Activated gamma-delta T cell treated with Interleukin-2 at 50 U/mL for 16 hours (primary cell): ENCODE data around the gene GPN1.
"Not testable (repeated sequence)": the region's sequence is repeated elsewhere in the genome, so short reads cannot be mapped to it uniquely, and the experiment has no call there.

Experiments
- DNase-seq: peaks from one replicate; pipeline ENCODE4 v3.0.0-alpha.2; 2020

The GPN1 gene

DNA sequence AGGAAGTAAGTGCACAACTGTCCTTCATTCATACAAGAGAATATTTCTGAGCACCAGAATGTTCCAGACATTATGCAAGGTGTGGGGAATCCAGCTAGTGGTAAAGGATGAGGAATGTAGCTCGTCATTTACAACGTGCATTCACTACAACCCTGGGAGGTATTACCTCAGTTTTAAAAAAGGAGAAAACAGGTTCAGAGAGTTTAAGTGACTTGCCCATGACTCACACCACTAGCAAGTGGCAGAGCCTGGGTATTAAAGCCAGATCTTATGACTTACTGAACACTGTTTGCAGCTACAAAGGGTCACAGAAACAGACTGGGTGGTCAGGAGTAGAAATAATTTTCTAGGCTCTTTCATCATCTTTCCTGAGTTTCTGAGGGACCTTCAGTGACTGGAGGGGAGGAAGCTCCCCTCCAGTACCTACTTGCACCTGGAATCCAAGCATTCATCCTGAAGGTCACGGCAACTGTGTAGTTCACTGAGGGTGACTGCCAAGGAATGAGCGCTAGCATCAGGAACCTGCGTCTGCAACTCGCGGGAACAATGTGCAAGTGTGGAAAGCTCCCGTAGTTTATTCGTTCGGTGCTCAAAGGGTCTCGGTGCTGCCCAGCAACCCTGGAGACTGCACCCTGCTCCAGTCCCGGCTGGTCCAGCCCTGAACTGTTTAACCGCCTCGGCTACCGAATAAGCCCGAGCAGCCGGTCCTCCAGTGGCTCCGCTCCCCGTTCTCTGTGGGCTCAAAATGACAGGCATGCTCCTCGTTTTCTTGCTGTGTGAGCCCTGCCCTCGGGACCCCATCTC, 685 bp upstream of the GPN1 start:
- no peak for DNase-seq

DNA sequence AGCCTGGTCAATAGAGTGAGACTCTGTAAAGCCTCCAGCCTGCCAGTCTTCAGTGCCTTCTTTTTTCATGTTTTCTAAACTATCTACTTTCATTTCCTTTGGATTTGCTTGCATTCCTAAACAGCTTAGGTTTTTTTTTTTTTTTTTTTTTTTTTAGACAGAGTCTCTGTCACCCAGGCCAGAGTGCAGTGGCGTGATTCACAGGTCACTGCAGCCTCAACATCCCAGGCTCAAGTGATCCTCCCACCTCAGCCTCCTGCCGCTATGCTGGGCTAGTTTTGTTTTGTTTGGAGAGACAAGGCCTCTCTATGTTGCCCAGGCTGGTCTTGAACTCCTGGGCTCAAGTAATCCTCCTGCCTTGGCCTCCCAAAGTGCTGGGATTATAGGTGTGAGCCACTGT, 1.4 kb downstream of the GPN1 start:
- not testable (repeated sequence) for DNase-seq

DNA sequence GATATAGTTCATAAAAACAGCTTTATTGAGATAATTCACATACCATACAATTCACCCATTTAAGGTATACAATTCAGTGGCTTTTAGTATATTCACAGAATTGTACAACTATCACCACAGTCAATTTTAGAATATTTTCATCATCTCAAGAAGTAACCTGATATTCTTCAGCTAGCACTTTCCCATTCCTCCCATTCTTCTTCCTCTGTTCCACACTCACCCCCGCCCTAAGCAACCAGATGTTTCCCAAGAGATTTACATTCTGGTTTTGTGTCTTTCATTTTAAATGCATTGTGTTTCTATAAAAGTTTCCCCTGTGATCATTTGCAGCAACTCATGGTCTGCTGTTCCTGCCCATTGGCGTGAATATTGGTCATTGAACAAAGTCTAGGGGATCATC, 5.4 kb downstream of the GPN1 start:
- no peak for DNase-seq

DNA sequence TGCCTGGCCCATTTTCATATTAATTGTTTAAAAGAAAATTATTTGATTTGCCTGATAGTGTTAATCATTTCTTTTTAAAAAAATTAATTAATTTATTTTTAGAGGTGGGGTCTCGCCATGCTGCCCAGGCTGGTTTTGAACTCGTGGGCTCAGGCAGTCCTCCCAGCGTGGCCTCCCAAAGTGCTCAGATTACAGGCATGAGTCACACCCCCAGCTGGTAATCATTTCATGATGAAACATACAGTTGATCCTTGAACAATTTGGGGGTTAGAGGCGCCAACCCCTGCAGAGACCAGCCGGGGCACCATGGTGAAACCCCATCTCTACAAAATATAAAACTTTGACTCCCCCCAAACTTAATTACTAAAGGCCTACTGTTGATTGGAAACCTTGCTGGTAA, 7.9 kb downstream of the GPN1 start:
- DNase-seq, result no peak

DNA sequence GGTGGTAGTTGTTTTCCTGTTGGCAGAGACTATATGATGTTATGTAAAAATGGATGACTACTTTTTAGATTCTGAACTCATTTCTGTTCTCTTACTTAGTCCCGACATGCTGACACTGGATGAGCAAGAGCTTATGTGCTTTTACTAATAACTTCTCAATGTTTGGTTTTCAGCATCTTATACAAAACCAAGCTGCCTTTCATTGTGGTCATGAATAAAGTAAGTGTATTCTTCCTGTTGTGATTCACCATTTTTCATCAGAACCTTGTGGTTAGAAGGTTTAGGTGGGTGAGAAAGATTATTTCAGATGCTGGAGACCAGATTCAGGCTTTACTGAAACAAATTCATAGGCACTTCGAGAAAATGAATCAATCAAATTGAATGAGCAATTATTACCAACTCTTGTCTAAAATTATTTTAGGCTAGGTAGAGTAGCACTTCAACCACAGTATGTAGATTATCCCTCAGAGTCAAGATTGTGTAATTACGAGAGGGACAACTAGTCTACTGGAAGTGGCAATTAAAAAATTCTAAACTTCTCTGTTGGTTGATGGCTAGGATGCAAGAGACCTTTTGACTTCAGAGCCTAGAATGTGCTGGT, 9.3 kb downstream of the GPN1 start:
- DNase-seq, result no peak

DNA sequence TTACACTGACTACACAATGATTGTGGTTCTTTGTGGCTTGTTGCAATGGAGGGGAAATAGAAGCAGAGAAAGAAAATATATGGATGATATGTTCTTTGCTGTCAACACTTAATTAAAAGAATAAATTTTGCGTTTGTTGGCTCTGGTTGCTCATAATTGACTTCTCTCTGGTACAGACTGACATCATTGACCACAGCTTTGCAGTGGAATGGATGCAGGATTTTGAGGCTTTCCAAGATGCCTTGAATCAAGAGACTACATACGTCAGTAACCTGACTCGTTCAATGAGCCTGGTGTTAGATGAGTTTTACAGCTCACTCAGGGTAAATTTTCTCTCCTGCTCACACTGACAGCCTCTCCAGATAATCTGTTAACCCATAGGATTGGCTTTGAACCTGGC, 9.9 kb downstream of the GPN1 start:
- DNase-seq, result no peak

DNA sequence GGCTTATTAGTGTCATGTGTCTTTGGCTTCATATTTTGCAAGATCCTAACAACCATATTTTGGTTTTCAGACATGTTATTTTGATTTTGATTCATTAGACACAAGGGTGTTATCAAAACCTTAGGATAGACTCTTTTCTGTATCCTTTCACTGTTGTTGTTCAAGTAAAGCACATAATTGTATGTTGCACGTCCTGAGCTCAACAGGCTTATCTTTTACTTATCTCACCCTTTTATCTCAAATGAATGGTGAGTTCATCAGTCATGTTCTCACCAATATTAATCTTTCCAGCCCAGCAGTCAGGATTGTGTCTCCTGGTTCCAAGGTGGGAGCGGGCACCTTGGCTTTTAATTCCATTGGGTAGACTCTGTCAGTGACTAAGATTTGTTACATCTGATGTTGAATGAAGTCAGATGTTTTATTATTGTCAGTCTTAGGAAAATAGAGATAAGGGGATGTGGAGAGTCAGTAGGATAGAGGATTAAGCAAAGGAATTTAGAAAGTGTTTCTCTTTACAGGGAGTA, 11.9 kb downstream of the GPN1 start:
- DNase-seq, result no peak

DNA sequence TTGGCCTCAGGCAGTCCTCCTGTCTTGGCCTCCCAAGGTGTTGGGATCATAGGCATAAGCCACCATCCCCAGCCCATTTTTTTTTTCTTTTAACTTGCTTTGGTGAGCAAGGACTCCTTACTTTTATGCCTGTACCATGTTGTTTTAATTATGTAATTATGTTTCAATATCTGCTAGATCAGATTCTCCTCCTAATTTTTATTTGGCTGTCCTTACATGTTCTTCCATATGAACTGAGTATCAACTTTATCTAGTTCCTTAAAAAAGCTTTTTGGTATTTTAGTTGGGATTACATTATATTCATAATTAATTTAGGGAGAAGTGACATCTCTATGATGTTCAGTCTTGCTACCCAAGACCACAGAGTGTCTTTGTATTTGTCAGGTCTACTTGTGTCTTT, 16.3 kb downstream of the GPN1 start:
- no peak for DNase-seq

DNA sequence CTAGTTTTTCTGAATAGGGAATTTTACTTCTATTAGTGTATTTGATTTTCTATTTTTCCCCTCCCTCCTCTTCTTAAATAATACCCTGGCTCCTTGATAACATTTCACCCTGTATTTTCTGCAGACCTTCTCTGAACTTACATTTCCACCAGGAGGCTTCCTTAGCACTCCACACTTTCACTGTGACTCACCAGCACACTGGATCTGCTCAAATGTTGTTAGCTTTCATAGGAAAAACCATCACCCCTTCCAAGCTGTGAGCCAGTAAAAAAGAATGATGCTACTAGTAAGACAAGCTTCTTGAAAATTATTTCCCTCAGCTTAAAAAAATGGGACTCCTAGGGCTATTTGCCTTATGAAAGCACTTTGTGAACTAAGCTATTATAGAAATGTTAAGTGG, 18.4 kb downstream of the GPN1 start:
- no peak for DNase-seq

DNA sequence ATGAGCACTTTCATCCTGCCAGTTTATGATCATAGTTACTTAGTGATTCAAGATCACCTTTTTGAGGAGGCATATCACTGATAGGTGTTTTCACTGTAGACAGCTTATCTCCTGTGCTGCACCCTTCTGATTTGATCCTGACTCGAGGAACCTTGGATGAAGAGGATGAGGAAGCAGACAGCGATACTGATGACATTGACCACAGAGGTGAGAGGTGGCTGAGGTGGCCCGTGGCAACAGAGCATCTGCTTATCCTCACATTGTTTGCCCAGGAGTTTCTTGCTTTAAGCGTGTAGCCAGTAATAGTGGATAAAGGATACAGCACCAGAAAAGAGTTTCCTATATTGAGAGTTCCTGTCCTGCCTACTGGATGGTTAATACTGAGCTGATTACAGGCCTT, 18.9 kb downstream of the GPN1 start:
- no peak for DNase-seq

DNA sequence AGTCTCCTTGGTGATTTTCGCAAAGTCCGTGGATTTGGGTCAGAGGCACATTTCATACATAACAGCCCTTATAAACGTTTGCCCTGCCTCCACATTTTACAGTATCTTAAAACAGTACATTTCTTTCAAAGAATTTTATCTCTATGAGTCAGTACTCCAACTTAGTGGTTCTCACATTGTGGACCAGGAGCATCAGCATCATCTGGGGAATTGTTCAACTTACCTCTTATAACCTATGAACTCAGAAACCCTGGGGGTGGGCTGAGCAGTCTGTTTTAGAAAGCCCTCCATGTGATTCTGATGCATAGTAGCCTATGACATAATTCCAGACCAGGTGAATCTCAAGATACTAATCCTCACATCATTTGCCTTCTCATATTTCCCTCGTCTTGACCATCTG, 22.2 kb downstream of the GPN1 start:
- no peak for DNase-seq

DNA sequence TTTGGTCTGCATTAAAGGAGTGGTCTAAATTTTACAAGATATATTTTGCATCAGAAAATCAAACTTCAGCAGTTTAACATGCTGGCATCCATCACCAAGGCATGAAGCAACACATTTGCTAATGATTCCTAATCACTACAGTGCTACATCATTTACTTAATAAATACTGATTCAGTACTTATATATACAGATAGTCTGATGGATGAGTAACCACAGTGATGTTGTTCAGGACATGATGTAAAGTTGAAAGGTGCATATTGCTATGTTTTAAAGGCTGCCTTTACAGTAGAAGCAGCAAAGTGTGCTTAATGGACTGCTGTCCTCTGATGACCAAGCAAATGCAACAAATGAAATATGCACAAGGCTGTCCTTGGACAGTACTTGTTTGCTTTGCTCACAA, 23.5 kb downstream of the GPN1 start:
- DNase-seq, result no peak

DNA sequence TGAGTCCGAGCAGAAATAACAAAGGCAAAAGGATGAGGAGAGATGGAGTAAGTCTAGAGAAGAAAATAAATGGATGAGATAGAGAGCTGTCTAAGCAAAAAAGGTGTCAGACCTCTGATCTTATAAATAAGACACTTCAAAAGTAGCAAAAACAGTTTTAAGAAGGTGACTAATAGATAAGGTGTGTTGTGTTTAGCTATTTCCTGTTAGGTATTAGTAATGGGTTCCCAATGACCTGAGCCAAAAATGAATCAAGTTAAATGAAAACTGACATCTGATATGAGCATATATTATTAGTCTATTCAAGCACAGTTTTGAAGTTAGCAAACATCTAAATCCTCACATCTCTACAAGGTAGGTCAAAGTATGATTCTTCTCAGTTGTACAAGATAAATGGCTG, 23.9 kb downstream of the GPN1 start:
- no peak for DNase-seq

DNA sequence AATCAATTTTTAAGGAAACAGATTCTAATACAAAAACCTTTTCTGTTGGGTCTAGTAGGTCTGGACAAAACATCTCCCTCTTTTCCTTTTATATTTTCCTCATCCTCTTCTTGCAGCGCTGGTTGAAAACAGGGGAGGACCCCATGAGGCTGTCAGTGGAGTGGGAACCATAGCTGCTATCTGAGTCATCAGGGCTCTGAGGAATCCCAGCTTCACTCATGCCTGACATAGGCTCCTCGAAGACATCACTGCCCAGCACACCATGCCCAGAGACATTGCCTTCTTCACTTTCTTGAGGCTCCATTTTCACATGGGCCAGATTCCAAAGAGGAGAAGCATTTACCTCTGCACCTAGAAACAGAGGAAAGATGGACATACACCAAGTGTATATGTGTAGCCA, 24.5 kb downstream of the GPN1 start:
- no peak for DNase-seq

DNA sequence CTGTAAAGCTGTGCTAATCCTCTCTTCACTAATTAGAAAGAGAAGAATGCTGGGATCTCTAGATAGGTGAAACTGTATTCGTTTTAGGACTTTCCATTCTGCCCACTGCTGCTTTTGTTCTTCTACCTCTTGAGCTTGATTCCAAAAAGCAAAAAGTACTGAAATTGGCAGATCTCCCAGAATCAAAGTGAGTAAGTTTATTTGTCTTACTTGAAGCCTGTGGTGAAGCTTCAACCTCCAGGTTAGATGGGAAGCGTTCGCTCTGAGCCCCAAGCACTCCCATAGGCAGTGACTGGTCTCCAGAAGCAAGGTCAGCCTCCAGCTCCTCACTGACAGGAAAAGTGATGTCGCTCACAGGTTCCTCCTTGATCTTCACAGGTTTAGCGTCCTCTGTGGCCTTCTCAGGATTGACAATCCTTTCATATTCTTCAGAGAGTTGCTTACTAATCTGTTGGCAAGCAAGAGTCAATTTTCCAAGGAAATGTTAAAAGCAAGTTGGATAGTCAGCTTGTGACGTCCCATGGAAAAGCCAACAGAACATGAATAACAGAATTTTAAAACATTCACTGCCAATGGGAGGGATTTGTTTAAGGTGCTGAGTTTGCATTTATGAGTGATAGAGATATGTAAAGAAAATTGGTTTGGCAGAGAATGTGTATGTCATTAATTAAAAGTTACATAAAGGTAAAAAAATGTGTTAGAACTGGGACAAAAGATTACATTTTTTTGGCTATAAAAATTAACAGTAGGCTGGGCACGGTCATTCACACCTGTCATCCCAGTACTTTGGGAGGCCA, 26.5 kb downstream of the GPN1 start:
- no peak for DNase-seq

DNA sequence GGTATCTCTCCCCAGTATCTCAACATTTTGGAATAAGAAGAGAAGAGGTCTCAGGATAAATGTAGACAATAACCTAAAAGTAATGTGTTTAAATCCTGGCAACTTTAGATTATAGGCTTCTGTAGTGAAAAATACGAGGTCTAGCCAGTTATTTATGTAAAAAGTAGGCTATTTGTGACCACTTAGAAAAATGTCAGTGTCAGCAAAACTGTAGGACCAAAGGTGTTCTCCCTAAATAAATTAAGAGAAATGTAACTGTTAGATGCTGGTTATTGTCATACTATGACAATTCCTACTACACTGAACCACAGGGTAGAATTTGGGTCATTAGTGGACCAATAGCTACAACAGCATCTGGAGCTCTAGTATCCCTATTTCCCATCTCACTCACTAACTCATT, 32.5 kb downstream of the GPN1 start:
- no peak for DNase-seq

DNA sequence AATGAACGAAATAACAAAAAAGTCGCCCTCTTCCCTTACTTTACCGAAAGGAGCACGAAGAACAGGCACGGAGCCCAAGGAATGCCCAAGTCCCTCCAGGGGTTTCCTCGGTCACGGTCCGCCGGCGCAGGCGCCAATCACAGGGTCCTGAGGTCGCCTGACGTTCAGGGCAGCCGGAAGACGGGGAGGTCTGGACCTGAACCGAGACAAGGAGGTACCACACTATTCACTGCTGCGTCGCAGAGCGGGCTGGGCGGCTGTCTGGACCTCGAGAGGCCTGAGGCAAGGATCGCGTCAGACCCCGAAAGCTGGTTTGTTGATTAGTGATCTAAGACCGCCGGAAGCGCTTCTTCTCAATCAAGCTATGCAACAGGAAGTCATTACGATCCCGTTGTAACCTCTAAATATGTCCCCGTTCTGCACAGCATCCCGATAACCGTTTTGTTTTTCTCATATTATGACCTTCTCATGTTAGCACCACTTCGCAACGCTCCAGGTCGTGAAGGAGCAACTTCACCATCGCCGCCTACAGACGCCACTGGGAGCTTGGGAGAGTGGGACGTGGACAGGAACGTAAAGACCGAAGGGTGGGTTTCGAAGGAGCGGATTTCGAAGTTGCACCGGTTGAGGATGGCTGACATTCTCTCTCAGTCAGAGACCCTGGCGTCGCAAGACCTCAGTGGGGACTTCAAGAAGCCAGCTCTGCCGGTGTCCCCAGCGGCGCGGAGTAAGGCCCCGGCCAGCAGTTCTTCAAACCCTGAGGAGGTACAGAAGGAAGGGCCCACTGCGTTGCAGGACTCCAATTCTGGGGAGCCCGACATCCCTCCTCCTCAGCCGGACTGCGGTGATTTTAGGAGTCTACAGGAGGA, 34.7 kb downstream of the GPN1 start, which contains the start of the genes SLC4A1AP and SUPT7L:
Gene SLC4A1AP (plus strand): TSS at position 605 of the 869 bp plus-strand sequence. CDS start 26 bp downstream, at position 631.
Gene SUPT7L (minus strand): TSS at position 330 of the 869 bp plus-strand sequence. CDS start 1,422 bp downstream, outside the sequence.
- peak; percentile 70 for DNase-seq

DNA sequence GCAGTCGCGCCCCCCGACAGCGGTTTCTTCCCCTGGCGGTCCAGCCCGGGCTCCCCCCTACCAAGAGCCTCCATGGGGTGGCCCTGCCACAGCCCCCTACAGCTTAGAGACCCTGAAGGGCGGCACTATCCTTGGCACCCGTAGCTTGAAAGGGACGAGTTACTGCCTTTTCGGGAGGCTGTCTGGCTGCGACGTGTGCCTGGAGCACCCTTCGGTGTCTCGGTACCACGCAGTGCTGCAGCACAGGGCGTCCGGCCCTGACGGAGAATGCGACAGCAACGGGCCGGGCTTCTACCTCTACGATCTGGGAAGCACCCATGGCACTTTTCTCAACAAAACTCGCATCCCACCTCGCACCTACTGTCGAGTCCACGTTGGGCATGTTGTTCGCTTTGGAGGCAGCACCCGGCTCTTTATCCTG, 35.3 kb downstream of the GPN1 start:
- no peak for DNase-seq

DNA sequence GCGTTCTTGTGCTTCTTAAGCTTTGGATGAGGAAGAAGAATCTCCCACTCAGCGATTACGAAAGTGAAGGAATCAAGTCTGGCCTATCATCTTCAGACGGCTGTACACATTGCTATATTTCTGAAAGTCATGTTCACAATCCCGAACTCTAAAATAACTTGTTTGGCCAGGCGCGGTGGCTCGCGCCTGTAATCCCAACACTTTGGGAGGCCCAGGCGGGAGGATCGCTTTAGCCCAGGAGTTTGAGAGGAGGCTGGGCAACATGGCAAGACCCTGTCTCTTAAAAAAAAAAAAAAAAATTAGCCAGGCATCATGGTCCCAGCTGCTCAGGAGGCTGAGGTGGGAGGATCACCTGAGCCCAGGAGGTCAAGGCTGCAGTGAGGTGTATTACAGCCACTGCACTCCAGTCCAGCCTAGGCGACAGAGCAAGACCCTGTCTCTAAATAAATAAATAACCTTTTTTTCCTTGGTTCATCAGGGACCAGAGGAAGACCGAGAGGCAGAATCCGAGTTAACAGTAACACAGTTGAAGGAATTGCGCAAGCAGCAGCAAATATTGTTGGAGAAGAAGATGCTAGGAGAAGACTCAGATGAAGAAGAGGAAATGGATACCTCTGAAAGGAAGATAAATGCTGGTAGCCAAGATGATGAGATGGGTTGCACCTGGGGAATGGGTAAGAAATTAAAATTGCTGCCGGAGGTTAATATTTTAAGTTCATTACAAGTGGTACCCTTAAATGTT, 35.9 kb downstream of the GPN1 start:
- no peak for DNase-seq

DNA sequence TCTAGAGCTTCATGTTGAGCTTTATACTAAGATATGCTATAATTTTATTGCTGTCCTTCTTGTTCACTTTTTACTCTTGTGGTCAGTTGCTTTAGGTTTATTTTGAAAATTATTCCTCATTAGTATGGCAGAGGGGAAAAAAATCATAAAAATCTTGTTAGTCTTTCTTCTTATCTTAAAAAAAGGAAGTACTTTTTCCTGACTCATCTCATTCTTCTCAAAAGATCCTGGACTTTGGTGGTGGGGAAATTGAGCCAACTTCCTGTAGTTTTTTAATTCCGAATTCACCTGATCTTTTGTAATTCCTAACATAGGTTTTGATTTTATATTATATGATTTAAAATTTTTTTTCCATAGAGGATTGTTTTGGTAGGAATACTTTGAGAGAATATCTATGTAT, 38.6 kb downstream of the GPN1 start:
- no peak for DNase-seq

DNA sequence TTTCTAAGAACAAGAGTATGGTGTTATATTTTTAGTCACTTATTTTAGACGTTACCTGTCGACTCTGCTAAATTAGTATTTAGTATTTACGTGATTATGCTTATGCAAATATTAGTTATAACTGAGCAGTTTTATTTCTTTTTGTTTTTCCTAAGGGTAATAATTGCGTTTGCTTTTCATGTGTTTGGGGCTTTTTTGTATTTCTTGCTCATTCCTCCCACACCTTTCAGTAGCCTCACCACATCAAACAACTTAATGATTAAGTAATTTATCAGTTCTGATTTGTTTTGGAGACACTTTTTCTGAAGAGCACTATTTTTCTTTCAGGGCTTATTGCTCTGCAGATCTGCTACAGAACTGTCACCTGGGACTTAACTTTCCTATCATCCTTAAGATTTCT, 42.4 kb downstream of the GPN1 start:
- DNase-seq, result no peak
